GM18508 (cell line): ENCODE results near the gene HTR1D.
"Not testable (repeated sequence)": the region's sequence is repeated elsewhere in the genome, so short reads cannot be mapped to it uniquely, and the experiment has no call there.

Experiments
- ATAC-seq: cut with Tn5 transposase; IDR thresholded peaks from one replicate; pipeline ENCODE4 v1.9.1; 2021; ENCODE audit warnings: moderate number of reproducible peaks; ENCODE audit not compliant: insufficient read depth, unreplicated experiment

Gene HTR1D, protein sequence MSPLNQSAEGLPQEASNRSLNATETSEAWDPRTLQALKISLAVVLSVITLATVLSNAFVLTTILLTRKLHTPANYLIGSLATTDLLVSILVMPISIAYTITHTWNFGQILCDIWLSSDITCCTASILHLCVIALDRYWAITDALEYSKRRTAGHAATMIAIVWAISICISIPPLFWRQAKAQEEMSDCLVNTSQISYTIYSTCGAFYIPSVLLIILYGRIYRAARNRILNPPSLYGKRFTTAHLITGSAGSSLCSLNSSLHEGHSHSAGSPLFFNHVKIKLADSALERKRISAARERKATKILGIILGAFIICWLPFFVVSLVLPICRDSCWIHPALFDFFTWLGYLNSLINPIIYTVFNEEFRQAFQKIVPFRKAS

DNA sequence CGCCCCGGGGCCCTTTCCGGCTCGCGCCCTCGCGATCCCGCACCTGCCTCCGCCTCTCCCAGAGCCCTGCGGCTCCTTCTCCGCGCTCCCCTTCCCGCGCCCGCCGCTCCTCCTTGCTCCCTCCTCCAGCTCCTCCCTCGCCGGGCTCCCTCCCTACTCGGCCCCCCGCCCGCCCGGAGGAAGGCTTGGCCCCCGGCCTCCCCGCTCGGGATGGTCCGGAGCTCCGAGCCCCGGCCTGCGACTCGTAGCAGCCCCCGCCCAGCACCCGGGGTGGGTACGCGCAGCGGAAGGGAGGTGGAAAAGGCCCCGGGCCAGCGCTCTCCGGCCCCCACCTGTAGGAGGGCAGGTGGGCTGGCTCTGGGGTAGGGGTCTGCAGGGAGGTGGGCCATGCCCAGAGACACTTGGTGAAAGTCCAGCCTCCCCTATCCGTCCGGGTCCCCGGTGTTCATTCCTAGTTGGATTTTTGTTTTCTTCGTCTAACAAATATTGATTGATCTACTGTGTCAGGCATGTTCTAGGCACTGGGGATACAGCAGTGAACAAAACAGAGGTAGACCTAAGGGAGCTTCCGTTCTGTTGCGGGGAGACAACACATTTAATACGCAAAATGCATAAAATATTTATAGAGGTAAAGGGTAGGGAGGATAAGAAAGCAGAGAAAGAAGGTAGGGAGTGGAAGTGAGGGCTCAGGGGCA is at the start of gene HTR1D:
Gene HTR1D (minus strand): TSS at position 82 of the 695 bp plus-strand sequence. CDS start 23,283 bp downstream, outside the sequence.
- no peak for ATAC-seq

DNA sequence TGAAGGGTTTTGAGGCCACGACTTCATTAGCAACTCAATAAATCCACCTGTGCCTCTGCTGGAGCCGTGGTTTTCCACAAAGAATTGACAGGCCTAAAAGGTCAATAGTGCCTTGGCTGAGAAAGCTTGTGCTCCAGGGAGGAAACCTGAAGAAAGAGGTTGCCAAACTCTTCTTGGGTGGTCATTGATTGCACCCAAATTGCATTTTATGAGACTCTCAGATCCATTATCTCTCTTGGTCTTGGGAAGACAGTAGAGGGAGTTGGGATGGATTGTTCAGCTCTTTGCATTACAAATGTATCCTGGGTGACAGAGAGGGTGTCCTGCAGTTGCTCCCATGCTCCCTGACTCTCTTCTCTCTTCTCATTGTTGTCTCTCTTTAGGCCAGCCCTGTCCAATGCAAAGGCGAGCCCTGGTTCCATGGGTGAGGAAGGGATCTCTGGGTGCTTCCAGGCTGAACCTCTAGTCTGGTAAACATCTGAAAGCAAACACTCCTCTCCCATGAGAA is 46.1 kb upstream of the HTR1D start:
- no peak for ATAC-seq

DNA sequence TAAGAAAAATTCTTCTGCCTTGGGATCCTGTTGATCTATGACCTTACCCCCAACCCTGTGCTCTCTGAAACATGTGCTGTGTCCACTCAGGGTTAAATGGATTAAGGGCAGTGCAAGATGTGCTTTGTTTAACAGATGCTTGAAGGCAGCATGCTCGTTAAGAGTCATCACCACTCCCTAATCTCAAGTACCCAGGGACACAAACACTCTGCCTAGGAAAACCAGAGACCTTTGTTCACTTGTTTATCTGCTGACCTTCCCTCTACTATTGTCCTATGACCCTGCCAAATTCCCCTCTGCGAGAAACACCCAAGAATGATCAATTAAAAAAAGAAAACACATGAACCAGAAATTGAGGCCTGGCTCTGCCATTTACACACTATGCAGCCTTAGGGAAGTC is 40.8 kb upstream of the HTR1D start:
- not testable (repeated sequence) for ATAC-seq

DNA sequence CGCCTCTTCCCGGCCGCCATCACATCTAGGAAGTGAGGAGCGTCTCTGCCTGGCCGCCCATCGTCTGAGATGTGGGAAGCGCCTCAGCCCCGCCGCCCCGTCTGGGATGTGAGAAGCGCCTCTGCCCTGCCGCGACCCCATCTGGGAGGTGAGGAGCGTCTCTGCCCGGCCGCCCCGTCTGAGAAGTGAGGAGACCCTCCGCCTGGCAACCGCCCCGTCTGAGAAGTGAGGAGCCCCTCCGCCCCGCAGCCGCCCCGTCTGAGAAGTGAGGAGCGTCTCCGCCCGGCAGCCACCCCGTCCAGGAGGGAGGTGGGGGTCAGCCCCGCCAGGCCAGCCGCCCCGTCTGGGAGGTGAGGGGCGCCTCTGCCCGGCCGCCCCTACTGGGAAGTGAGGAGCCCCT is 40.1 kb upstream of the HTR1D start:
- ATAC-seq, result not testable (repeated sequence)

DNA sequence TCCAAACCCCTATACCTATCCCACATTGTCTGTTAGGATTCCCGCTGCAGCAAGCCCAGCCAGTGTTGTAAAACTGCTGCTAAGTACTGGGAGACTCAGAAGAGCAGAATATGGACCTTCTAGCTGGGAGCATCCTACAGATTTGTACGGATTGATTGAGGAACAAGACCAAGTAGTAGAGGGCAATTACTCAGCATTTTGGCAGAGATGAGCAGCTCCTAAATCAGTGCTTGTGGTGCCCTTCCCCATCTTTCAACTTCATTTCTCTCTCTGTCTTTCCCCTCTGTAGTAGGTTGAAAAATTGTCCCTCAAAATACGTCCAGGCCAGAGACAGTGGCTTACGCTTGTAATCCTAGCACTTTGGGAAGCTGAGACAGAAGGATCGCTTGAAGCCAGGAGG is 37.3 kb upstream of the HTR1D start:
- no peak for ATAC-seq

DNA sequence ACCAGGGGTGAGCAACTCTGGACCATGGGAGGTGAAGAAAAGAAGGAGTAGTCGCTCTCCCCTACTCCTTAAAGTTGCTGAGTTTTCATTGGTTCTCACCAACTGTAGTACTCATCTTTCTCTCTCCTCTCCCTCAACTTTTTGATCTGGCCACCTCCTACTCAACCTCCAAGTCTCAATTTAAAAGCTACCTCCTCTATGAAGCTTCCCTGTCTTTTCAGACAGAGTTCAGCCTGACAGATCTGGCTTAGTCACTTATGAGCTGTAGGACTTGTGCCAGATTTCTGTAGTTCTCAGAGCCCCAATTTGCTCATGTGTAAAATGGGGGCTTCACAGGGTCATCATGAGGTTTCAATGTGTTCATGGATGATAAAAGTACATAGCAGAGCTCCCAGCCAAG is 34.5 kb upstream of the HTR1D start:
- ATAC-seq, result no peak

DNA sequence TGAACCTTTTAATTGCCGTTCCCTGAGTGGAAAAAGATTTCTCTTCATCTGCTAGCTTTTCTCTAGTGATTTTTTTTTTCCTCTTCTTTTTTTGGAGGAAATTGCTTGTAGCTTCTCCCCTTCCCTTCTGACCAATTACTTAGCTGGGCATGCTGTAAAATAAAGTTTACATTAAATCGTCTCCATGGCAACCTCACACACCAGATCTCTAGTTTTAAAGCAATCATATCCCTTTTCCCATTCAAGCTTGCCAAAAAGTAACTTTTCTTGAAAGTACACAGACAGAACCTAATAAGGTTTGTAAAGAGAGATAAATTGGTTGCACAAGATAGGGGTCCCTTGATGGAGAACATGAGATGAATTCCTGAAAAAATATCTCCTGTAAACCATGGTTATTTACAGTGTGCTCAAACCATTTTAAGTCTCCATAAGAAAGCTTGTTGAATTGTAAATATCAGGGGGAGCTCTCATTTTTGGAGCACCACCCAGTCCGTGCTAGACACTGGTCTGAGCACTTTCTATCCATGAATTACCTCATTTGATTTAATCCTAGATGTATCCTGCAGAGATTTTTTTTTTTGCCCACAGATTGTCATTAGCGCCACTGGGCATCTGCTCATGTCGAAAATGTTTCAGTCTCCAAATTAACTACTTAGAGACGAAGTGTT is 32.6 kb upstream of the HTR1D start:
- no peak for ATAC-seq

DNA sequence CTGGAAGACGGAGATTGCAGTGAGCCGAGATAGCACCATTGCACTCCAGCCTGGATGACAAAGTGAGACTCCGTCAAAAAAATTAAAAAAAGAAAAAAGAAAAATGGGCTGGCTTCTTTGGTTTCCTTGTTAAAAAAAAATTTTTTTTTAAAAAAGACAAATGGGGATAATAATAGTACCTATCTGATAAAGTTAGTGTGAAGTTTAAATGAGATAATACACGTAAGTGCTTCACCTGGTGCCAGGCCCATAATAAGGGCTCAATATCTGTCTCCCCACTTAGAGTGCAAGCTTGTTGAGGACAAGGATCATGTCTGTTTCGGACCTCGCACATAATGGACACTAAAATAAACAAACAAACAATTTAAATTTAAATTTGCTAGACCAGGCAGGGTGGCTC is 30.0 kb upstream of the HTR1D start:
- no peak for ATAC-seq

DNA sequence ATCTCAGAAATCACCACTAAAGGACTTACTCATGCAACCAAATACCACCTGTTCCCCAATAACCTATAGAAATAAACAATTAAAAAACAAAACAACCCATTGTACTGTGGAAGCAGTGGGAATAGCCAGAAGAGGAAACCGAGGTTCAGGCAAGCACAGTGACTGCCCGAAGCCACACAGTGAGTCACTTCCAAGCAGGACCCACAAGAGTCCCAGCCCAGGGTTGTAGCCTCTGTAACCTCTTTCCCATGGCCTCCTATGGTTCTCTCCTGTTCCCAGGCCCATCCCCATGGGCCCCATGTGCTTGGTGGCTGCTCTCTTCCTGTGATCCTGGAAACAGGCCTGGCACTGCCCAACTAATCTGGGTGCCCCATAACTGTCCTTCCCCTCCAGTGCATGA is 29.0 kb upstream of the HTR1D start:
- ATAC-seq, result no peak

DNA sequence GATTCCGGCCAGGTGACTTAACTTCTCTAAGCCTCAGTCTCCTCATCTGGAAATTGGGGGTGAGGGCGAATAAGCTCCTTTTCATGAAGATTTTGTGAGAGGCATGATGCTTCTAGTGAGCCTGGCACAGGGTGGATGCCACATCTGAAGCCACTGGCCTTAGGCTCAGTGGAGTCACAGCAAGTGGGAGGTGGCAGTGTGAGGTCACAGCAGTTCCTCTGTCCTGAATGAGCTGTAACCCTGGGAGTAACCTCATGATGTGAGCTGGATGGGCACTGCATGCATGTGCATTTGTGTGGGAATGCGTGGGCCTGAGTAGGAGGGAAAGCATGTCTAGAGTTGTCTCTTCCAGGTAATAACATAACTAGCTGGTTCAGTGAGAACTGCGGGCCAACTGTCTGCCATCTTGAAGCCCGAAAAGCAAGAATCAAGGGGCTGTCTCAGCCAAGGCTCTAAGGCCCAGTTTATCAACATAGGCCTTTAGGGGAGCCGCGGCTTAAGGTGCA is 27.0 kb upstream of the HTR1D start:
- ATAC-seq, result no peak

DNA sequence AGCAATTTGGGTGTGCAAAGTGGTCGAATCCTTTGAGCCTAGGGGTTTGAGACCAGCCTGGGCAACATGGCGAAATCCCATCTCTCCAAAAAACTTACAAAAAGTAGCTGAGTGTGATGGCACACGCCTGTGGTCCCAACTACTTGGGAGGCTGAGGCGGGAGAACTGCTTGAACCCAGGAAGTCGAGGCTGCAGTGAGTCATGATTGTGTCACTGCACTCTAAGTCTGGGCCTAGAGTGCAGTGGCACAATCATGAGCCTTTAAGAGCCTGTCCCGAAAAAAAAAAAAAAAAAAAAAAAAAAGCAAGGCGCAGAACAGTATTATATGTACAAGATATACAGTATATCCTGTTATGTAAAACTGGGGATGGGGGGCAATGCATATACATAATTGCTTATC is 25.1 kb upstream of the HTR1D start:
- no peak for ATAC-seq

DNA sequence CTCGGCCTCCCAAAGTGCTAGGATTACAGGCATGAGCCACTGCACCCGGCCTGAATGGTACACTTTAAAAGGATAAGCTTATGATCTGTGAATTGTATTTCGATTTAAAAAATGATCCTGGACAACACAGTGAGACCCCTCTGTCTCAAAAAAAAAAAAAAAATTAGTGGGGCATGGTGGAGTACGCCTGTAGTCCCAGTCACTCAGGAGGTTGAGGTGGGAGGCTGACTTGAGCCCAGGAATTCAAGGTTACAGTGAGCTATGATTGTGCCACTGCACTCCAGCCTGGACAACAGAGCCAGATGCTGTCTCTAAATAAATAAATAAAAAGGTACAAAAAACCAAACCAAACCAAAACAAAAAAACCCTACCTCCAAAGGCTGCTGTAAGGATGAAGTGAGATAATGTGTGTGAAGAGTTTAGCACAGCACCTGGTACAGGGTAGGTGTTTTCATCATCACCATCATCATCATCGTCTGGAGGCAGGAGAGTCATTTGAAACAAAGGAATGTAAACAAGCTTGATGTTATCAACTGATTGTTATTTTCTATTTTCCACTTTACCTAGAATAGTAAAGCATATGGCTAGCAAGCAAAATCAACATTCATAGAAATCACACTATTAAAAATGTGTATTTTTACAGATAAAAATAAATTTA is 22.5 kb upstream of the HTR1D start:
- ATAC-seq, result no peak

DNA sequence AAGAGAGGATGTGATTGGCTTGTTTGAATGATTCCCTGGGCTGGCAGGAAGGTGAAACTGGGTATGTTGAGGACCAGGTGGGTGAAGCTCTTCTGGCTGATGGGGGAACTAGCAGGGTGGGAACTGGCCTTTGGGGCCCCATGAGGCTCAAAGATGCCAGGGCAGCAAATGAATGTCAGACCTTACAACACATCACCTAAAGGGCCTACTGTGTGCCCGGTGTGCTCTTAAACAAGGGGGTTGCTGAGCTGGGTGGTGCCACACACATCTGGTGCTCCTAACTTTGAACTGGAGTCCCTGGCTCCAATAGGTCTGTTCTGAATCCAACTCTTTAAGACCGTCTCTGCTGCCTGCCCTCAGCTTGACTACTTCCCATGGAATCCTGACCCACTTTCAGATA is 21.3 kb upstream of the HTR1D start:
- ATAC-seq, result no peak

DNA sequence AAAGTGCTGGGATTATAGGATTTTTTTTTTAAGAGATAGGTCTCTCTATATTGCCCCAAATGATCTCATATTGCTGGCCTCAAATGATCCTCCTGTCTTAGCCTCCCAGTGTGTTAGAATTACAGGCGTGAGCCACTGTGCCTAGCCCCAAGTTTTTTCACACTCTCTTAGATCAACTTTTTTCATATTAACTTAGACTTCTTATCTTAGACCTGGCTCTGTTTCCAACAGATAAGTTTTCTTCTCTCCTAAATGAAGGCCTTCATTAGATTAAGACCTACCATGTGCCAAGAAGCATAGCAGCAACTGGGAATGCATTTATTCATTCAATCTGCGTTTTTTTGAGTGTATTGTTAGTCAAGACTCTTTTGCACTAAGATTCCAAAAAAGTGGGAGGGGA is 20.2 kb upstream of the HTR1D start:
- ATAC-seq, result no peak

DNA sequence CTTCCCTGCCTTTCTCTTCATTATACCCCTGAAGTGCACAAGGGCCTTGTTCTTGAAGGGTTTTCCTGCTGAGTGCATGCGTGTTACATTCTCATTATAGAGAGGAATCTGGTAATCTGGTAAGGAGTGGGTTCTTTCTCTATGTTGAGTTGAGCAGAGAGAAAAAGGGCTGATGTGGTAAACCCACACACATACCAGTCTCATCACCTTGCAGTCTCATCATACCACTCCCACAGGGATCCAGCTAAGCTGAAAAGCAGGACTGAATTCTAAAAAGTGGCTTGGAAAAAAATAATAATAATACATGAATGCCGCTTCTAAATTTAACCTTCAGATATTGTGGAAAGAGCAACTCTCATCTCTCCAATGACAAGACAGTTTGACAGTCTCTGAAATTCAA is 10.5 kb upstream of the HTR1D start:
- ATAC-seq, result no peak

DNA sequence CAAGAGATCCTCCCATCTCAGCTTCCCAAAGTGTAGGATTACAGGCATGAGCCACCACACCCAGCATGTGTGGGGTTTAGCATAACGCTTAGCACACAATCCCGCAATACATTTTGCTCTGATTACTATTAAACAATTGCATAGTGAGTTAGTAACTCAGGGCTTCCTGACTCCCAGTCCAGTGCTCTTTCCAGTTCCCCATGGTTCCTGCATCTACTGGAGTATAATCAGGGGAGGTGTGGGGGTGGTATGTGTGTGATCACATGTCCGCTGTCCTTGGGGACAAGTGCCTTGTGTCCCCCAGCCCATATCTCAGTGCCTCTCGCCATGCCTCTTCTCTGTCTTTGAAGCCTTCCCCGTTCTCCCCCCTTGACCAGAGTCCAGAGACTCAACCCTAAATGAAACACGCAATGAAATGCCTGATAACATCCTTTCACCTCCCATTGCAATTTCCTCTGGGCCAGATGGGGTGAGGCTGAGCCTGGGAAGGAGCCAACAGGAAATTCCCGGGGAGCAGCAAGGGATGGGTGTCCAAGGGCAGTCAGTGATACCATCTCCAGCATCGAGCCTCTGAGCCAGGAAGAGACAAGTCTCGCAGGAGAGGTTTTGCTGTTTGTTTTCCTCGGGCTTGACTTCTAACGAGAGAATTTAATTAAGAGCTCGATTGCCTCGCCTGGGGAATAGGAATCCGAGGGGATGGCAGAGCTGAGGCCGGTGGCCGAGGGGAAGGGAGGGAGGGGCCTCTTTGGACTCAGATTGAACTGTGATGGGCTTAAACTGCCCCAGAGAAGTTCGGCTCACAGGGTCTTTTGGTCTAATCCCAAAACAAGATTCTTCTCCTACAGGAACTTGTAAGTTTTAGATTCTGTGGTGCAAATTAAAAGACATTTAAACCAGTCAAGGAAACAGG is 7.7 kb upstream of the HTR1D start:
- no peak for ATAC-seq

DNA sequence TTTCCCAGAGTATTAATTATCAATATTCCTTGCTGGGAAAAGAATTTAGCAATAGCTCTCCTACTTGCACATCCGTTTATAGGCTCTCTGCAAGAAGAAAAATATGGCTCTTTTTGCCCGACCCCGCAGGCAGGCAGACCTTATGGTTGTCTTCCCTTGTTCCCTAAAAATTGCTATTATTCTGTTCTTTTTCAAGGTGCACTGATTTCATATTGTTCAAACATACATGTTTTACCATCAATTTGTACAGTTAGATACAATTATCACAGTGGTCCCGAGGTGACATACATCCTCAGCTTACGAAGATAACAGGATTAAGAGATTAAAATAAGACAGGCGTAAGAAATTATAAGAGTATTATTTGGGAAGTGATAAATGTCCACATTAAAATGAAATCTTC is 6.7 kb upstream of the HTR1D start:
- not testable (repeated sequence) for ATAC-seq

DNA sequence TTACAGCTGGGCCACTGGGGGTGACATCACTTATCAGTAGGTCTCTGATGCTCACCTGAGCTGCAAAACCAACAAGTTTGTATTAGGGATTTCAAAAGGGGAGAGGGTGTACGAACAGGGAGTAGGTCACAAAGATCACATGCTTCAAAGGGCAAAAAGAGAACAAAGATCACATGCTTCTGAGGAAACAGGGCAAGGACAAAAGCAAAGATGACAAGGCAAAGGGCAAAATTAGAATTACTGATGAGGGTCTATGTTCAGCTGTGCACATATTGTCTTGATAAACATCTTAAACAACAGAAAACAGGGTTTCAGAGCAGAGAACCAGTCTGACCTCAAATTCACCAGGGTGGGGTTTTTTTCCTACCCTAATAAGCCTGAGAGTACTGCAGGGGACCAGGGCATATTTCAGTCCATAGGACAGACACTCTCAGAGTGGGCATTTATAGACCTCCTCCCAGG is 6.2 kb upstream of the HTR1D start:
- ATAC-seq, result not testable (repeated sequence)

DNA sequence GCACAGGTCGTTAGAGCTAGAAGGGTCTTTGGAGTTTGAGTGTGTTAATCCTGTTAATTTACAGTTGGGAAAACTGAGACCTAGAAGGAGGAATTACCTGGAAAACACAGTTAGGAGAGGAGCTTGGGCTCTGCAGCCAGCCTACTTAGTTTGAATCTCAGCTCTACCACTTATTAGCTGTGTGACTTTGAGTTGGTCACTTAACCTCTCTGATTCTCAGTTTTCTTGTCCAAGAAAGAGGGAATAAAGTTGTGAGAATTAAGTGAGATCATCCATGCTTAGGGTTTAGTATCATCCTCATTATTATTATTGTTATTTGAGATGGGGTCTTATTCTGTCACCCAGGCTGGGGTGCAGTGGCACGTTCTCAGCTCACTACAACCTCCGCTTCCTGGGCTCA is 5.4 kb upstream of the HTR1D start:
- no peak for ATAC-seq
